ENCODE results near the gene LYRM9. TPM values are rescaled to one million over a fixed set of nuclear protein-coding genes. Genes with fewer than 3 reads are reported as not detected.

LYRM9 gene
- polyA plus RNA-seq, 2 of the 4 experiments (the other 2 are of a cell fraction), result 1.4 to 2.5 TPM

- TF ChIP-seq CTCF (IDR thresholded peaks at IDR 0.05), result no peak
- no peak for TF ChIP-seq RNF2 (IDR thresholded peaks at IDR 0.05; ENCODE audit: borderline replicate concordance, low read depth)
- no peak for TF ChIP-seq CBX2 (IDR thresholded peaks at IDR 0.05; ENCODE audit: borderline replicate concordance, low read depth)
- TF ChIP-seq HEYL (CRISPR knock-in tag; IDR thresholded peaks at IDR 0.05), result no peak
- no peak for TF ChIP-seq FOSB (CRISPR knock-in tag; IDR thresholded peaks at IDR 0.05)
- no peak for TF ChIP-seq CBX8 (IDR thresholded peaks at IDR 0.05)
- TF ChIP-seq BHLHE40 (IDR thresholded peaks at IDR 0.05; ENCODE audit: low read depth, low read length), result no peak
- no peak for TF ChIP-seq EHMT2 (IDR thresholded peaks at IDR 0.05; ENCODE audit: low read depth)
- TF ChIP-seq RAD21 (conservative IDR thresholded peaks at IDR 0.05 in 1 of 2, IDR thresholded peaks at IDR 0.05 in 1 of 2), result no peak
- TF ChIP-seq ZNF302 (CRISPR knock-in tag; IDR thresholded peaks at IDR 0.05), result no peak
Observed at GRCh38 chr17:27906623-27907022, 13.5 kb upstream of the LYRM9 start (continued).

- Histone ChIP-seq H3K9me3 (peaks cover 26% of the 10 kb centered on the region), H3K27ac (no peak overlapping the region), H3K4me1 (no peaks in the 10 kb centered on the region), H3K4me3 (no peak overlapping the region), H3K4me2 (no peak overlapping the region)
- no peak for TF ChIP-seq HDAC2 (IDR thresholded peaks at IDR 0.05)
- no peak for TF ChIP-seq TP53 (CRISPR knock-in tag; IDR thresholded peaks at IDR 0.05)
- TF ChIP-seq KDM5A (IDR thresholded peaks at IDR 0.05), result no peak
- no peak for TF ChIP-seq RNF2 (IDR thresholded peaks at IDR 0.05; ENCODE audit: borderline replicate concordance, low read depth)
- no peak for TF ChIP-seq RARB (CRISPR knock-in tag; IDR thresholded peaks at IDR 0.05)
- no peak for TF ChIP-seq HOXA7 (CRISPR knock-in tag; IDR thresholded peaks at IDR 0.05)
- no peak for TF ChIP-seq NPAS2 (CRISPR knock-in tag; IDR thresholded peaks at IDR 0.05; ENCODE audit: borderline replicate concordance)
- no peak for TF ChIP-seq CBX8 (IDR thresholded peaks at IDR 0.05)
- no peak for TF ChIP-seq TFCP2L1 (CRISPR knock-in tag; IDR thresholded peaks at IDR 0.05)
- TF ChIP-seq E2F6 (IDR thresholded peaks at IDR 0.05; ENCODE audit: borderline replicate concordance, low read depth), result no peak
- no peak for TF ChIP-seq CBX2 (IDR thresholded peaks at IDR 0.05; ENCODE audit: borderline replicate concordance, low read depth)
- TF ChIP-seq ESRRA (IDR thresholded peaks at IDR 0.05; ENCODE audit: borderline replicate concordance, low read length), result no peak
- no peak for TF ChIP-seq ATOH8 (CRISPR knock-in tag; IDR thresholded peaks at IDR 0.05; ENCODE audit: low read depth)
- TF ChIP-seq SREBF2 (IDR thresholded peaks at IDR 0.05), result no peak
- TF ChIP-seq ZSCAN20 (CRISPR knock-in tag; IDR thresholded peaks at IDR 0.05), result no peak
- TF ChIP-seq MAFK (IDR thresholded peaks at IDR 0.05; ENCODE audit: partially characterized antibody), result no peak
- DNase-seq (ENCODE audit: low read depth in 1 of 2, low spot score in 1 of 2) (no peak), ATAC-seq (no peak), FAIRE-seq (no peak)
- ChIA-PET POLR2A (no interaction called here), CTCF (interaction anchor here (0.8 to 2.7 kb wide), 3 partner anchors 12 to 15 kb away, joined by 4 to 8 read pairs (median 5); partner anchors contain the start of gene LYRM9)
Observed at GRCh38 chr17:27906226-27906580, 13.0 kb upstream of the LYRM9 start.
